ENCODE results near the gene MYOM3.

DNA sequence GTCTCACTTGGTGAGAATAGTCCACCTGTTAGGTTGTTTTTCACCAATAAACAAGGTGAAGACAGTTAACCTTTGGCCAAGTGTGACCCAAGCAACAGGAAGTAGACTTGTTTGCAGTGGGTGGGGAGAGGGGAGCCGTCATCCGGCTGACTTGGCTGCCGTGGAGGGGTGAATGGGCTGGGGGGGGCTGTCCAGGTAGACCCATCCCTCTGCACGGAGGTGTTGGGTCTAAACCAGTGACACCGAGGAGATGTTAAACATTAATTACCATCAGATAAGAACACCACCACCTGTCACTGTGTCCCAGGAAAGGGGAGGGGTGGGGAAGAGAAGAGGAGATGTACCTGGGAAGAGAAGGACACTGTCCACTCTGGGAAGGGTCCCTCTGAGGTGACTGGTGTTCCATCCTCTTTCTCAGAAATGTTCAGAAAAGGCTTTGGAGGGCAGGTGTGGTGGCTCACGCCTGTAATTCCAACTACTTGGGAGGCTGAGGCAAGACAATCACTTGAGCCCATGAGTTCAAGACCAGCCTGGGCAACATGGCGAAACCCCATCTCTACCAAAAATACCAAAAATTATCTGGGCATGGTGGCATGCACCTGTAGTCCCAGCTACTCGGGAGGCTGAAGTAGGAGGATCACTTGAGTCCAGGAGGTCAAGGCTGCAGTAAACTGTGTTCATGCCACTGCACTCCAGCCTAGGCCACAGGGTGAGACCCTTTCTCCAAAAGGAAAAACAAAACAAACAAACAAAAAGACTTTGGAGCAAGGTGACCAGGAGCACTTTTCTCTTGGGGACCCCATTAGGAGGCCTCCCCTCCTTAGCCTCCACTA lies 6.7 kb upstream of the MYOM3 start:
- TF ChIP-seq, protein P1, sequence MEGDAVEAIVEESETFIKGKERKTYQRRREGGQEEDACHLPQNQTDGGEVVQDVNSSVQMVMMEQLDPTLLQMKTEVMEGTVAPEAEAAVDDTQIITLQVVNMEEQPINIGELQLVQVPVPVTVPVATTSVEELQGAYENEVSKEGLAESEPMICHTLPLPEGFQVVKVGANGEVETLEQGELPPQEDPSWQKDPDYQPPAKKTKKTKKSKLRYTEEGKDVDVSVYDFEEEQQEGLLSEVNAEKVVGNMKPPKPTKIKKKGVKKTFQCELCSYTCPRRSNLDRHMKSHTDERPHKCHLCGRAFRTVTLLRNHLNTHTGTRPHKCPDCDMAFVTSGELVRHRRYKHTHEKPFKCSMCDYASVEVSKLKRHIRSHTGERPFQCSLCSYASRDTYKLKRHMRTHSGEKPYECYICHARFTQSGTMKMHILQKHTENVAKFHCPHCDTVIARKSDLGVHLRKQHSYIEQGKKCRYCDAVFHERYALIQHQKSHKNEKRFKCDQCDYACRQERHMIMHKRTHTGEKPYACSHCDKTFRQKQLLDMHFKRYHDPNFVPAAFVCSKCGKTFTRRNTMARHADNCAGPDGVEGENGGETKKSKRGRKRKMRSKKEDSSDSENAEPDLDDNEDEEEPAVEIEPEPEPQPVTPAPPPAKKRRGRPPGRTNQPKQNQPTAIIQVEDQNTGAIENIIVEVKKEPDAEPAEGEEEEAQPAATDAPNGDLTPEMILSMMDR (IDR thresholded peaks at IDR 0.05; ENCODE audit: low read depth, low read length), result no peak
- TF ChIP-seq EZH2phosphoT487 (IDR thresholded peaks at IDR 0.05; ENCODE audit: low read depth), result no peak
